ENCODE measurements around the gene CYFIP1.
A peak's percentile ranks its signal among the peaks of the same experiment; 100 is the strongest.

The CYFIP1 gene

GRCh38 chr15:22948056-22948455, 32.1 kb downstream of the CYFIP1 start:
- no peak for DNase-seq

- DNase-seq, result no peak
These were observed 32.8 kb downstream of the CYFIP1 start for GRCh38 chr15:22947101-22948000.

DNA sequence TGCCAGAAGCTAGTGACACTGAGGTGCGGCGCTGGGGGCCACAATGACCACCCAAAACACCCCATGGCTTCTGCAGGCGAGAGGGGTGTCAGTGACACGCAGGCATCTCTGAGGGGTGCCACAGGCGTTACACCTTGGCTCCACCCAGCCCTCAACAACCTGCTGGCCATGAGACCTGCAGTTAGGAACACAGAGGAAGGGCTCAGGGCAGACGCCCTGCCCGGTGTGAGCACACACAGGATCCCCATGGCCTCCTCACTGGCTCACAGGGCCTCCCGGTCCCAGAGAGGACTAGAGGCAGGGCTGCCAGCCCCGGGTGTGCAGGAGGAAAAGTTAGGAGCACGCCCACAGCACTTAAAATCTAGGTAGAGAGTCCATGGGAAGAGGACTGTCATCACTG, 35.1 kb downstream of the CYFIP1 start:
- DNase-seq, result no peak

DNA sequence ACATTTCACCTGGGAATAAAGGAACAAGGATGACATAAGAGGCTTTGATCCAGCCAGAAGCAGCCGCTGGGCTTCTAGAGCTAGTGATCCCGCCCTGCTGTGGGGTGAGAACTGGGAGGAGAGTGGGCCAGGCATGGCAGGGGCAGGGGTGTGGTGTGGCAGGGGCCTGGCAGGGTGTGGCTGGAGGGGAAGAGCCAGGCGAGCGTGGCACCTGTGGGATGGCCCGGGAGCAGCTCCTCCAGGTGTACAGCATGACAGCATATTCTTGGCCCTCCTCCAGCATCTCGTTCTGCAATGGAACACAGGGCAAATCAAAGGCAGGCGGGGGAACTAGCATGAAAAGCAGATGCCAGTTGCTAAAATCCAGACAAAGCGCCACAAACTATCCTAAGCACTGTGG, 35.5 kb downstream of the CYFIP1 start:
- DNase-seq, result no peak

DNA sequence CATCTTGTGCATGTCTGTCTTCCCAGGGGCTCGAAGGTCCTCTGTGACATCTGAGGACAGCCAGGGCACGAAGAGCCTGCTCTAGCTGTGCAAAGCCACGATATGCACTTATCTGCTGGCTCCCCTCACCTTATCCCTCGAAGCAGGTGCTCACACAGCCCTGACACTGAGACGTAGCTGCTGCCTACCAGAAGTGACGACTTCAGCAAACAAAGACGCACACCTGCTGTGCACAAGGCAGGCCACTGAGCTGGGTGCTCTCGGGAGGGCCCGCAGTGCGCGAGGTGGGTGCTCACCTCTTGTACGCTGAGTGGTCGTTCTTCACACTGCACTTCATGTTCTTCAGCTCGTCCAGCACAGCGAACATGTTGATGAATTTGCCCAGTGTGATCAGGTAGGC, 37.3 kb downstream of the CYFIP1 start:
- no peak for DNase-seq

GRCh38 chr15:22942306-22942855, 37.8 kb downstream of the CYFIP1 start:
- DNase-seq, result no peak

- no peak for DNase-seq
These were observed 39.0 kb downstream of the CYFIP1 start for GRCh38 chr15:22941179-22941578.

DNA sequence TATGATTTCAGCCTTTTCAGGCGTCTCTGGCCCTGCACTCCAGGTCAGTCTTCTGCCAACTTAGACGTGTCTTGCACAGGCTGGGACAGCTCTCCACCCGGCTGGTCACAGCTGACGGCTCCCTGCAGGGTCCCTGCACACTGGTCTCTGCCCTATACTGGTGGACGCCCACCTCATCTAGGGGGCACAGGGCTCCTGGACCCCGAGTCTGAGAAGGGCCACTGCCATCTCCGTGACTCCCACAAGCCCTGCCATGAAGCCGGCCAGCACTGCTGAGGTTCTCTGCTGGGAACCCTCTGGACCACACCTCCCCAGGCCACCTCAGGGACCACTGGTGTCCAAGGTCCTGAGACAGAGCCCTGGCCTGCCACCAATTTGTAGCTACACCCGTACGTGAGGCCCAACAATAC, 40.5 kb downstream of the CYFIP1 start:
- DNase-seq, result no peak

DNA sequence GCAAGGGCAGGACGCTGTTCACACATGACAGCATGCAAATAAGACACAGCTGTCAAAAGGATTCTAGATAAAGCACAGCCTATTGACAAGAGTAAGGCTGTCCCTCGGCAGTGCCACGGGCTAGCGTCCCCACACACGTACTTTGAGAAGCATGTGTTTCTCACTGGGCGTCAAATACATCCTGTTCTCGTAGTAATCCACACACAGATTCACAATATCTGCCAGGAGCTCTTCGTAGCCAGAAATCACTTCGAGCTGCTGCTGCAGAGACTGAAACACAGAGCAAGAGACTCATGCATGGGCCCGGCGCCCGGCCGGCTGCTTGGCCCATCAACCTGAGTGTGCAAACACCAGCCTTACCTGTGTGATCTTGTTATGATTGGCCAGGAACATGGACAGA, 41.1 kb downstream of the CYFIP1 start:
- no peak for DNase-seq

DNA sequence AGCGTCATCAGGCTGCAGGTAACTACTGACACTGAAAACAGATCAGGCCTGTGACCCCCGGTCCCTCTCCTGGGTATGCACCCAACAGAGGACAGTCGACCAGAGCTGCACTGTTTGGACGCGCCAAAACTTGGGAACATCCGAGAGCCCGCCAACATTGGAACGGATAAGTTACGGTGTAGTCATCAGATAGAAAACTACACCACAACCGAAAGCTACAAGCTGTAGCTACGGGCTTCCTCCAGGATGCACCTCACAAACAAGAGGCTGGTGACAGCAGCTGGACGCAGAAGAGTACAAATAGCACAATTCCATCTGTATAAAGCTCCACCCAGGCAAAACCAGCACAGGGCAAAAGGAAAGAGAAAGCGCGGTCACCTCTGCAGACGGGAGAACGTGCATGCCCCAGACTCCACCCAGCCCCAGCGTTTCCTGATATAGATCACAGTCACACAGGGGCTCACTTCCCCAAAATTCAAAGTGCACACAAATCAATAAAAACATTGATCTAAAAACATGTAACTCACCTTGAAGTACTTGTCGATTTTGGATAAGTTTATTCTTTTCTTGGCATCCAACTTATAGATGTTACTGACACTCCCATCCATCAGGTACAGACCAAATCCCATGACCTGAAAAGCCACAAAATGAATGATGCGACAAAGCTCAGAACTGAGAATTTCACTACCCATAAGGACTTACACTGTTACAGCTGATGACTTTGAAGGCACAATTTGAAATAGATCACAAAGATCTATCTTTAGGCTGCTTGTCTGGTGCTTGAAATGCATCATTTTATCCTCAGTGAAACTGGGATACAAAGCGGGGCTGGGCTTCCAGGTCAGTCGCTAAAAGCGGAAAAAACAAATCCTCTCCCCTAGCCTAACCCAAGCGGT, 43.3 kb downstream of the CYFIP1 start:
- DNase-seq, result no peak

DNA sequence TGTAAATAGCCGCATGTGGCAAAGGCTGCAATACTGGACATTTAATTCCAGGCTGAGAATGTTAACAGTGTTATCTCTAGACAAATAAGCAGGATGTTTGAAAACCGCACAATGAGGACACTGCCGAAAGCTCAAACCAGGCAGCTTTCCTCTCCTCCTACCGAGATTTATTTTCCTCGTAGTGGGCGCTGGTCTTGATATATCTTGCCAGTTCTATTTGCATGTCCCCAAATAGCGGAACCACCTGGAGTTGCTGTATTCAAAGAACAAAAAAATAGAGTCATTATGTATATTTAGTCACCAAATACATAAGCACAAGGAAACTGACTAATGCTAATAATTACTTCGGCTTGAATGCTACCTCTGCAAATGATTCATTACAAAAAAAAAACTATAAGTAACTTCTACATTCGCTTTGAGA, 46.5 kb downstream of the CYFIP1 start:
- no peak for DNase-seq

GRCh38 chr15:22931784-22932536, 48.2 kb downstream of the CYFIP1 start:
- no peak for DNase-seq

GRCh38 chr15:22930782-22931484, 49.2 kb downstream of the CYFIP1 start:
- no peak for DNase-seq

GRCh38 chr15:22927761-22928160, 52.4 kb downstream of the CYFIP1 start:
- no peak for DNase-seq

- DNase-seq, result no peak
These were observed 54.3 kb downstream of the CYFIP1 start for GRCh38 chr15:22925875-22926274.

GRCh38 chr15:22922003-22922402, 58.2 kb downstream of the CYFIP1 start:
- DNase-seq, result no peak

- peak; percentile 2 for DNase-seq
These were observed 61.0 kb downstream of the CYFIP1 start for GRCh38 chr15:22919171-22919570.

- no peak for DNase-seq
These were observed 61.5 kb downstream of the CYFIP1 start for GRCh38 chr15:22918596-22919140.

GRCh38 chr15:22918056-22918455, 62.1 kb downstream of the CYFIP1 start:
- DNase-seq, result no peak

DNA sequence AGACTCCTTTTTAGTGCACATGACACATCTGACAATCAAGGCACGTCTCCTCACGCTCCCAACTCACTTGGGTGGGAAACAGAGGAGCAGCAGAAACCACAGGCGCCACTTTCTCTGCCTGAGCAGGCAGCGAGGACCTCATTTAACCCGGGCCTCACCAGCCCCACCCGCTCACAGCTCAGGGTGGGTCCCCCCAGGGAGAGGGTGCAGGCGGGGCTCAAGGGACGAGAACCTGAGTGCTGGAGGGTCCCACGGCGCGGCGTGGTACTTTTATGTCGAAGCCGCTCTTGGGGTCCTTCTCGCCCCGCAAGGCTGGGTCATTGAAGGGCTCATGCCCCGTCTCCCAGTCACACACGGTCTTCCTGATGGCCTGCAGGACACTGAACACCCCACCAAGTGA, 62.6 kb downstream of the CYFIP1 start:
- DNase-seq, result no peak

- no peak for DNase-seq
These were observed 63.4 kb downstream of the CYFIP1 start for GRCh38 chr15:22916606-22917350.

Data from eye (tissue), 1 donor.